GM21367 (cell line): ENCODE data around the gene GSN.
A peak's percentile ranks its signal among the peaks of the same experiment; 100 is the strongest.

Experiments
- ATAC-seq: cut with Tn5 transposase; IDR thresholded peaks from one replicate; pipeline ENCODE4 v1.9.1; 2021; ENCODE audit not compliant: unreplicated experiment

GSN gene

GRCh38 chr9:121272401-121272948, 4.5 kb downstream of the GSN start:
- ATAC-seq: no peak

DNA sequence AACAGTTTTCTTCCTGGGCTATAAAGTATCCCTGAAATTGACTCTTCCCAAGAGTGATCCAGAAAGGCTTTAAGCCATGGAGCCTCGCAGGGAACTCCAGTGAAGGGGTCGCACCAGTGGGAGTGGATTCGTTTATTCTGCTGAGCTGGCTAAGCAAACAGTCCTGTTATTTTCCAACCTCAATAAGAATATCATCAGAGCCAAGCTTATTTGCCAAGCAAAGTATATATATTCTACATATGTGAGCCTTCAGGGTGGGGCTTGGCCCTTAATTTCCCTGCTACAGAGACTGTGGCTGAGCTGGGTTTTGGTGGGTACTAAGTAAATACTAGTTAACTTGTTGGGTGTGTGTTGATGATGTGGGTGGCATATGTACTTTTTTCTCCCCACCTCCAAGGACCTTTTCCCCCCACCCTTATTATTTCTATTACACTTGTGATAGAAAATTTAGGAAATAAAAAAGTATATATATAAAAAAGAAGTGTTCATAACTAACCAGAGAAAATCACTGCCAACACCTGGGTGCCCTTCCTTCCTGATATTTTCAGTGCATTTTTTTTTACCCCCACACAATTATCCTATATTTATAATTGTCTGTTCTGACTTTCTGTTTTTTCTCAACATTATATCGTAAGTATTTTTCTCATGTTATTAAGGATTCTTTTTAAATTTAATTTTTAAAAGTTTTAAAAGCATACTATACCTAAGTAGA, 5.3 kb downstream of the GSN start:
- ATAC-seq: no peak

DNA sequence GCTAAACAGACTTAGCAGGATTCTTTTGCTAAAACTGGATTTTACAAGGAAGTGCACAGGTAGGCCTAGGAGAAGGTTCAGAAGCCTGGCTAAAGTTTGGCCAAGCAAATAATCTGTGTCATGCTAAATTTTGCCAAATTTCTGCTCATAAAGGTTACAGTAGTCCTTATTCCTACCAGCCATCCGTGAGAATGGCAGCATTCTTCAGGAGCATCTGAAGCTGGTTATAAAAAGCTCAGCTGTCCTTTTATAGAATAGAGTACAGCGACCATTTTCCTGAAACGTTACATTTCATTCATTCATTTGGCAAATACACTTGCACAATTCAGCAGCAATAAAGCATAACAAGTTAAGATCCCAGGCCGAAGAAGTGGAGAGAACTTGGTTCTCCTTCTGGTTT, 6.9 kb downstream of the GSN start:
- no peak for ATAC-seq

DNA sequence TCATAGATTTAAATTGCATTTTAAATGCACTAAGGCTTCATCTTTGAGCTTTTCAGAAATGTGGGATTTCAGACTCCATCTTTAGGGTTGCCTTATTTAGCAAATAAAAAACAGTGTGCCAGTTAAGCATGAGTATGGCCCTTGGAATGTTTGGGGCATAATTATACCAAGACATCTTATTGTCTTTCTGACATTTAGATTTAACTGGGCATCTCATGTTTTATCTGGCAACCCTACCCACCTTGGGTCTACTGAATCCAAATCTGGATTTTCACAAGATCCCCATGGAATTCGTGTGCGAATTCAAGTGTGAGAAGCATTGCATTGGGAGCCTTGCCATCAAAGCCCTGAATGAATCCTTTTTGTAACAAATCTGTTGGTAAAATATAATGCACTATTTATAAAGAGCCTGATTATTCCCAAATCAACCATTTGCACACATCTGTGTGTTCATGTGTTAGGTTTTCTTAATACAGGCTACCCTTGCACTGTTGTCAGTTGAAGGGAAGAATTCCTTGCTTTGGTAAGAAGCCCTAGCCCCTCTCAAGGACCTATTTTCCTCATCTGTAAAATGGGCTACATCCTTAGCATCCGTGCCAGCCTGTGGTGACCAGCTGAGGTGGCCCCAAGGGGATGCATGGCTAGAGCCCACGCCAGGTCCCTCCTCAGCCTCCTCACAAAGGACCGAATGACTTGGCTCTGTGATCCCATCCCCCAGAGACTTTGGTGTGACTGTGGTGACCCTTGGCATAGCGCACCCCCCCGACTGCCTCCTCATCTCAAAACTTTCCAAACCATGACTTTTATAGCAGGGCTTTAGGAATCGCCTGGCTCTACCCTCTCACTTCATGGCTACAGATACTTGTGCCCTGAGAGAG, 8.1 kb downstream of the GSN start:
- no peak for ATAC-seq

- ATAC-seq: no peak
These were observed 9.1 kb downstream of the GSN start for GRCh38 chr9:121277026-121277425.

GRCh38 chr9:121277518-121278295, 9.7 kb downstream of the GSN start:
- ATAC-seq: no peak

DNA sequence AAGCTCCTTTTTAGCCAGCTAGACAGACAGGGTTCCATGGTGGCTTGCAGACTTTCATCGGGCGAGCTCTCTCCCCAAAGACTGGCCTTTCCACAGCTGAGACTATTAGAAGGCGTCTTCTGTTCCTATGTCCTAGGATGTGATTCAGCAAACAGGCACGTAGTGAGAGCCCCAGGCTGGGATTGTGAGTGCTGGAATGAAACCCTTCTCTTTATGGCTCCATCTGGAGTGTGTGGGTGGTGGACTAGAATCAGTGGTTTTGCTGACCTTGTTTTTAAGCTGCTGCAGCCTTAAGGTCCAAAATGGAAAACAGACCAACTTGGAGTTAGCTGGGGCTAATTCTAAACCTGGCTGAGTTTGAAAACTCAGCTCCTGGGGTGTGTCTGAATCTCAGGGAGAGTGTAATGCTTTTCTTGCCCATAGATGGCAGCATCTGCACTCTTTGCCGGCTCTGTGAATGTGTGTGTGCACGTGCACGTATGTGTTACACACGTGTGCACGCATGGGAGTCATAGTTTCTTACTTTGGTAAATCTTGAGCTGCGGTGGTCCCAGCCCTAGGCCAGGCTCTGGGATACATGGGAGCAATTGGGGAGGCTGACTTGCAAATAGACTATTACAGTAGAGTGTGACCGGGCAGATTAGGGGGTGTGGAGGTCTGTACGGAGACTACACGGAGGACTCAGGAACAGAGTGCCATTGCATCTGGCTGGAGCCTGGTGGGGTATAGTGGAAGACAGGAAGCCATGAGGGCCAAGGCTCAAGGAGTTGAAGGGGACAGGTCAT, 10.7 kb downstream of the GSN start:
- ATAC-seq: peak; percentile 57

GRCh38 chr9:121279776-121280388, 11.9 kb downstream of the GSN start:
- no peak for ATAC-seq

DNA sequence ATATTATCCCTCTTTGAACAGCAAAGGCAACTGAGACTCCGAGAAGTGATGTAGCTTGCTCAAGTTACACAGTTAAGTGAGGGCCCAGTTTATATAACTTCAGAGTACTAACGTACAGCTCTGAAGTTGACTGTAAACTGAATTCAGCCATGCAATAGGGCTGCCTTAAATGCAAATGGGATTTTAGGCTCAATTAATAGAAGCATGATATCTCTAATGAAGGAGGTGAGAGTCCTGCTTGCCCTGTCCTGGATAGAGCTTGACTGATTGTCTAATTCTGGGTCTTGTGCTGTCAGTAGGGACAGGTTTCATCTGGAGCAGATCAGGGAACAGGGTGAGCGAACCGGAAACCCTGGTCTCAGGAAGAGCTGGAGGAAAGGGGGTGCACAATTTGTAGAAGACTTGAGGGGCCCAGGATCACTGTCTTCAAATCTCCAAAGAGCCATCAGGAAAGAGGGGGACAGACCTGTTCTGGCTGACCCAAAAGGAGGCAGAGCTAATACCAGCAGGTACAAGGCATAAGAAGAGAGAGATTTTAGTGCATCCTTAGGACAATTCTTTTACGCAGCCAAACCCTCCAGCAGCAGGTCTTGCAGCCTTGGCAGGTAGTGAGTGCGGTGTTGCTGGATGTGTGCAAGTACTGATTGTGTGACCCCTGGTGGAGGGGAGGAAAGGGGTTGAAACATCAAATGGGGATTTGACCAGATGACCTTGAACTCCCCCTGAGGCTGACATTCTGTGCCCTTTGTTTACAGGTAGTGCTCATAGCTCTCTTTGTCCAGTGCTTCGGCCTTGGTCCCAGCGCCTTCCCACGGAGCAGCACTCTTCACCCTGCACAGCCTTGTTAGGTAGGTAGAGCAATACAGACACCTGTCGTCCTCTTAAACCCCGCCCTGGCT, 13.0 kb downstream of the GSN start:
- no peak for ATAC-seq

DNA sequence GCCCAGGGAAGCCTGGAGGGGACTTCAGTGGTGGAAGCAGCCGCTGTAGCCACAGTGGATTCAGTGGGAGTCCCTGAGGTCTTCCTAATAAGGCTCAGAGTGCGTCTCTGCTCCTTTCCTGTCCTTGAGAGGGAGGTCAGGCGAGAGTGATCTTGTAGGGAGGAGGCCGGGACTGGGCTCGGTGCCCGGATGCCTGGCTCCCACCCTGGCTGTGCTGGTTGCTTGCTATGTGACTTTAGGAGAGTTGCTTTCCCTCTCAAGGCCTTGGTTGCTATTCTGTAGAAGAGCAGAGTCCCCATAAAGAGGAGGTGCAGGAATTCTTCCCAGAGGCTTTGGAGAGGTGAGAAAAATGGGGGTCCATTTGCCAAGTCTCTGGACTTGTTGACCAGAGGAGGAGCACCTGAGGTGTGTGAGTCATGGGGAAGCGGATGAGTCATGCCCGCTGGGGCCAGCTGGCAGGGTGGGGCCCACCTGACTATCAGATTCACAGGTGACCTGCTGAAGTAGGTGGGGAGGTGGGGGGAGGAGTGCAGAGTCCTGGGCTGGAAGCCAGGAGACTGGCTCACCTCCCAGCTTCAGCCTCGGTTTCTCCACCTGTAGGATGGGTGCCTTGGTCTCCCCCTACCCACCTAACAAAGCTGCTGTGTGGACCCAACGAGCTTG, 13.8 kb downstream of the GSN start:
- ATAC-seq: no peak

GRCh38 chr9:121282277-121283079, 14.5 kb downstream of the GSN start:
- no peak for ATAC-seq

DNA sequence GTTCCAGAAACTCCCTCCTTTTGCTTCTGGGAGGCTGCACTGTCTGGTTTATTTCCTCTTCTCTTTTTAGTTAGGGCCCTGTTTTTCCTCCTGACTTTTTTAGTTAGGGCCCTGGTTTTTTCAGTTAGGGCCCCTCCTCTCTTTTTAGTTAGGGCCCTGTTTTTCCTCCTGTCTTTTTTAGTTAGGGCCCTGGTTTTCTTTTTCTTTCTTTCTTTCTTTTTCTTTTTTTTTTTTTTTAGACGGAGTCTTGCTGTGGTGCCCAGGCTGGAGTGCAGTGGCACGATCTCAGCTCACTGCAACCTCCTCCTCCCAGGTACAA, 15.1 kb downstream of the GSN start:
- ATAC-seq: no peak

DNA sequence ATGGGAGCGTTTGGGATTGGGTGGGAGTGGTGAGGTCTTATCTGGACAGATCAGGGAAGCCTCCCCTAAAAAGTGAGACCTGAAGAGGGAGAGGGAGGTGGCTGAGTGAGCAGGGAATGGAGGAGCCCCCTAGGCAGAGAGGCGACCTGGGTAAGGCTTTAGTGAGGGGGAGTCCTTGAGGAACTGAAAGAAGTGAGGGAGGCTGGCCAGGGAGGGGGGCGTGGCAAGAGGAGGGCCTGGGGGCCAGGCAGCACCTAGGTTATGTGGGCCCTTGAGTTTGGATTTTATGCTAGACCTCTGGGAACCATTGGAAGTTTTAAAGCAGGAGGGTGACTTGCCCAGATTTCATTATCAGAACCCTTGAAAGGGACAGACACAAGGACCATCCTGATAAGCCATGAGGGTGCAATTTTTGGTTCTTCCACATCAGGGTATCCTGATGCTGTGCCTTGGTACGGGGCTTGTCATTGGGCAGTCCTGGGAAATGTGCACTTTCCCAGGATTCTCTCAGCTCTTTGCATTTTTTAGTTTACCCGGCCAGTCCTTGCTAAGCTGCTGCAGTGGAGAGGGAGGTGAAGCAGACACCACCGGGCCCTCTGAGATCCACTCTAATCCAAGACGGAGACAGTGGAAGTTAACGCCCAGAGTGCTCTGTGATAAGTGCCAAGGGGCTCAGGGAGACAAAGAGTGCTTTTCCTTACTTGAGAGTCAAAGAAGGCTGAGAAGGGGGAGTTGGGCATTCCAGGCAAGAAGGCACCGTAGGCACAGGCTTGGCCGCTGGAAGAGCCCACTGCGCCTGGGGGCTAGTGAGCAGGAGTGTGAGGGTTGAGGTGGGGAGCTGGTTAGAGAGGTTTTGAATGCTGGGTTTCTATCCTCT, 16.1 kb downstream of the GSN start:
- no peak for ATAC-seq

GRCh38 chr9:121284733-121285451, 16.9 kb downstream of the GSN start:
- ATAC-seq: no peak

DNA sequence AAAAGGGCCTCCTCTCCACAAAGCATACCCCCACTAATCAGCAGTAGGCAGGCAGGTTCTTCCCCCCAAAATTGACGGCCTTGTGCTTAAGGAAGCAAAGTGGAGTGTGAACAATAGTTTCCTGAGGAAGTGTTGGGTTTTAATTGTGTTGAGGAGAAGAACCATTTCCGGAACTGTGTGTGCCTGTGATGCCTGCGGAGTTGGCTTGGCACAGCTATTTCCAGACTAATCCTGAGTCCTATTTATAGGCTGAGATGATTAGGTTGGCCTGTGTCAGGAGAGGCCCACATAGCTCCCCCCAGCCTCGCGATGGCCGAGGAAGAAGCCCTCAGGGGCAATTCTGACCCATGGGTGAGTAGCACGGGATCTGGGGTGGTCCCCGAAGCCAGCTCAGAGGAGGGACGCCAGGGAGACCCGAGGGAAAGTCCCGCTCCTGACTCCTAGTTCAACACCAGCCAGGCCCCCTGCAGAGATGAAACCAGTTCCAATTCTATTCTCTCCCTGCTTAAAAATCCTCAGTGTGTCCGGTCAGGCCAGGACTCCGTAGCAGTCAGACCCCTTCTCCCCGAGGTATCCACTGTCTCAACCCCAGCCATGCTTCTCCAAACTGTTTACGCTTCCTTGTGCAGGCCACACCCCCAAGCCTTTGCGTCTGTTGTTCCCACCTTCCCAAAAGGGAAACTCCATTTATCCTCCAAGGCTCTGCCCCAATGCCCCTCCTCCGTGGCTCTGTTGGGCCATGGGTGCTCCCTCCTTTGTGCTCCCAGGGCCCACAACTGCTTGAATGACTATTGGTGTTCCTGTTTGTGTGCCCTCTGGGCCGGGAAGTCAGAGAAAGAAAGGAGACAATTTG, 18.1 kb downstream of the GSN start:
- no peak for ATAC-seq

DNA sequence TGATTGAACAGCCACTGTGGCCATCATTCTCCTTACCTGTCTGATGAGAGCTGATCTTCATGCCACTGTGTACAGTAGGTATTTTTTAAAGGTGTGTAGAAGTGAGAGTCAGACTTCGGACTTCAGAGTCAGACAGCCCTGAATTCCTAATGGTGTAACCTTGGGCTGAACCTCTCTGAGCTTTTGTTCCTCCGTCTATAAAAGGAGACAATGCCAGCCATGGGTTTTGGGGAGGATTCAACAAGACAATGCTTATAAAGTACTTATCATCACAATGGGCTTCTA, 18.7 kb downstream of the GSN start:
- no peak for ATAC-seq
